Activated naive CD4-positive, alpha-beta T cell treated with anti-CD3 and anti-CD28 coated beads, Interleukin-2, amount 10 ng/mL, durations not matched to agents 5 hours and 36 hours (primary cell): Measurements from ENCODE around the gene SAFB2. TPM values are rescaled to one million over a fixed set of nuclear protein-coding genes. Genes with fewer than 3 reads are reported as not detected.

Experiments
- total RNA-seq, 2 experiments: library from RNA; stranded (reverse); gene quantifications; one replicate each; pipeline ENCODE4 v1.2.3, GENCODE V29; 2021

Gene SAFB2
- 10 to 100 TPM; 82.8 to 84.2 TPM for total RNA-seq

GRCh38 chr19:5622465-5623396 lies at the start of gene SAFB2, which contains the start of gene SAFB:
SAFB2 (minus strand) TSS chr19:5622776; CDS start chr19:5622715, 61 bp downstream.
SAFB (plus strand) TSS chr19:5623083; CDS start chr19:5623206, 123 bp downstream.

GRCh38 chr19:5567360-5567969 lies 55.1 kb downstream of the SAFB2 start, which contains the start of gene TINCR:
TINCR (minus strand) TSS chr19:5567953.

Other genes with a start within 250 kb of the SAFB2 start
- not detected for gene ZNRF4, start 167.4 kb downstream of the SAFB2 start, total RNA-seq
- under 1 TPM; 0.36 to 0.55 TPM for gene TINCR, start 54.8 kb downstream of the SAFB2 start, total RNA-seq
- 100 to 1,000 TPM; 119 to 125 TPM for gene SAFB, start 307 bp upstream of the SAFB2 start, total RNA-seq
- 10 to 100 TPM; 48.0 to 49.3 TPM for gene MICOS13, start 57.7 kb upstream of the SAFB2 start, total RNA-seq
- 1 to 10 TPM; 2.5 to 2.7 TPM for gene HSD11B1L, start 58.3 kb upstream of the SAFB2 start, total RNA-seq
- gene RPL36, start 67.5 kb upstream of the SAFB2 start, total RNA-seq: 1,000 to 10,000 TPM; 1,238 to 1,320 TPM
- gene LONP1, start 97.4 kb upstream of the SAFB2 start, total RNA-seq: 10 to 100 TPM; 72.7 to 78.6 TPM
- not detected for gene CATSPERD, start 97.9 kb upstream of the SAFB2 start, total RNA-seq
- 1 to 10 TPM; 3.5 to 4.9 TPM for gene PRR22, start 162.0 kb upstream of the SAFB2 start, total RNA-seq
- 10 to 100 TPM; 49.0 to 62.3 TPM for gene DUS3L, start 168.4 kb upstream of the SAFB2 start, total RNA-seq
- gene NRTN, start 182.3 kb upstream of the SAFB2 start, total RNA-seq: under 1 TPM in 1 of 2 experiments, not detected in 1; 0.29 TPM
- under 1 TPM; 0.18 to 0.22 TPM for gene FUT6, start 216.9 kb upstream of the SAFB2 start, total RNA-seq
- not detected for gene FUT3, start 228.7 kb upstream of the SAFB2 start, total RNA-seq
- gene FUT5, start 247.8 kb upstream of the SAFB2 start, total RNA-seq: under 1 TPM in 1 of 2 experiments, not detected in 1; 0.19 TPM